ENCODE measurements around the gene PLA2G4E.

DNA sequence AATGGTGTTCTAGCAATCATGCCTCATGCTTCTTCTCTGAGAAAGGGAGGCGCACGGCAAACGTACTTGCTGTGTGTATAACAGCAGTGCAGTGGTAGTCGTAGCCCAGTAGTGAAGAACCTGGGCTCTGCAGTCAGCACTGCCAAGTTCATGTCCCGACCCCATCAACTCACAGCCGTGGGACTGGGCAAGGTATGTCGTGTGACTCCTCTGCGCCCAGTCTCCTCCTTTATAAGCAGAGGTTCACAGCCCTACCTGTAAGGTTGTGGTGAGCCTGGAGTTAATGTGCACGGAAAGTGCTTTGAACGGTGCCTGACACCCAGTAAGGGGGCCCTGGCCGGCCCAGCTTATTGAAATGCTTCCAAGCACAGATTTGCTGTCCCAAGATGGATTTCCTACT is 75.1 kb downstream of the PLA2G4E start:
- TF ChIP-seq, protein P1, sequence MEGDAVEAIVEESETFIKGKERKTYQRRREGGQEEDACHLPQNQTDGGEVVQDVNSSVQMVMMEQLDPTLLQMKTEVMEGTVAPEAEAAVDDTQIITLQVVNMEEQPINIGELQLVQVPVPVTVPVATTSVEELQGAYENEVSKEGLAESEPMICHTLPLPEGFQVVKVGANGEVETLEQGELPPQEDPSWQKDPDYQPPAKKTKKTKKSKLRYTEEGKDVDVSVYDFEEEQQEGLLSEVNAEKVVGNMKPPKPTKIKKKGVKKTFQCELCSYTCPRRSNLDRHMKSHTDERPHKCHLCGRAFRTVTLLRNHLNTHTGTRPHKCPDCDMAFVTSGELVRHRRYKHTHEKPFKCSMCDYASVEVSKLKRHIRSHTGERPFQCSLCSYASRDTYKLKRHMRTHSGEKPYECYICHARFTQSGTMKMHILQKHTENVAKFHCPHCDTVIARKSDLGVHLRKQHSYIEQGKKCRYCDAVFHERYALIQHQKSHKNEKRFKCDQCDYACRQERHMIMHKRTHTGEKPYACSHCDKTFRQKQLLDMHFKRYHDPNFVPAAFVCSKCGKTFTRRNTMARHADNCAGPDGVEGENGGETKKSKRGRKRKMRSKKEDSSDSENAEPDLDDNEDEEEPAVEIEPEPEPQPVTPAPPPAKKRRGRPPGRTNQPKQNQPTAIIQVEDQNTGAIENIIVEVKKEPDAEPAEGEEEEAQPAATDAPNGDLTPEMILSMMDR (IDR thresholded peaks at IDR 0.05) = no peak
- TF ChIP-seq EP300 (IDR thresholded peaks at IDR 0.05) = no peak
- TF ChIP-seq, protein P2, sequence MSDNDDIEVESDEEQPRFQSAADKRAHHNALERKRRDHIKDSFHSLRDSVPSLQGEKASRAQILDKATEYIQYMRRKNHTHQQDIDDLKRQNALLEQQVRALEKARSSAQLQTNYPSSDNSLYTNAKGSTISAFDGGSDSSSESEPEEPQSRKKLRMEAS (IDR thresholded peaks at IDR 0.05) = no peak
